B cell (primary cell): Measurements from ENCODE around the gene NLRP5. TPM values are rescaled to one million over a fixed set of nuclear protein-coding genes. Genes with fewer than 3 reads are reported as not detected.

Source experiments
- ATAC-seq: fragments of 200-7000 bp; cut with Tn5 transposase; one replicate; pipeline ENCODE4 v1.10.0; 2021; ENCODE audit warnings: low read depth, mild to moderate bottlenecking, moderate number of reproducible peaks, moderate library complexity
- CTCF ChIA-PET: fragments of 350-600 bp; sonication (Branson Sonifier 250); formaldehyde crosslinking; loops from one replicate; lab custom pipeline; 2021; ENCODE audit warnings: antibody characterized with exemption, inconsistent platforms; lab: Charles Lee
- POLR2A ChIA-PET: fragments of 350-600 bp; sonication (Branson Sonifier 250); formaldehyde crosslinking; loops from one replicate; lab custom pipeline; 2021; ENCODE audit warnings: antibody characterized with exemption; lab: Charles Lee
- DNase-seq: peaks from one replicate; pipeline ENCODE4 v3.0.0; 2013
- H2AFZ ChIP-seq: 2 replicates; pipeline ENCODE4 v1.6.1; 2012; ENCODE audit warnings: mild to moderate bottlenecking, low read depth, low read length; ENCODE audit not compliant: insufficient read depth, poor library complexity, severe bottlenecking
- H3K27ac ChIP-seq, 2 donors: 1 replicate in 1 of 2; 2 replicates in 1 of 2; pipeline ENCODE4 v1.5.1; 2012 to 2013; ENCODE audit warnings: low read length in 2 of 2, mild to moderate bottlenecking in 2 of 2, moderate library complexity in 1 of 2
- H3K27me3 ChIP-seq, 4 experiments: fragments of 200-600 bp in 1 of 4; sonication (generic) in 1 of 4; replicated peaks in 1 of 4; 1 replicate in 2 of 4; 2 replicates in 2 of 4; pipeline versions ENCODE4 v1.6.1 to v1.7.0; 2013 to 2016; ENCODE audit warnings: low read length in 3 of 4, mild to moderate bottlenecking in 2 of 4, mixed read lengths in 1 of 4, moderate library complexity in 1 of 4; ENCODE audit not compliant: insufficient read depth in 4 of 4, control insufficient read depth in 3 of 4; ENCODE audit errors: control extremely low read depth in 1 of 4
- H3K36me3 ChIP-seq, 2 experiments: replicated peaks in 1 of 2; 1 replicate in 1 of 2; 2 replicates in 1 of 2; pipeline versions ENCODE4 v1.6.1 to v1.7.1; 2013; ENCODE audit warnings: low read length in 1 of 2; ENCODE audit not compliant: insufficient read depth in 2 of 2, control insufficient read depth in 1 of 2; ENCODE audit errors: control extremely low read depth in 1 of 2, extremely low read depth in 1 of 2
- H3K4me1 ChIP-seq, 2 donors: fragments of 200-600 bp in 1 of 2; sonication (generic) in 1 of 2; 1 replicate in 1 of 2; 2 replicates in 1 of 2; pipeline versions ENCODE4 v1.5.1 to v1.6.1; 2013 to 2017; ENCODE audit warnings: low read length in 2 of 2; ENCODE audit not compliant: control insufficient read depth in 2 of 2, insufficient read depth in 2 of 2
- H3K4me2 ChIP-seq: replicated peaks from 2 replicates; pipeline ENCODE3; 2012; ENCODE audit warnings: mild to moderate bottlenecking, low read depth, low read length; ENCODE audit not compliant: poor library complexity, severe bottlenecking
- H3K4me3 ChIP-seq, 5 experiments: fragments of 200-600 bp in 1 of 5; sonication (generic) in 1 of 5; 1 replicate in 3 of 5; 2 replicates in 2 of 5; pipeline versions ENCODE4 v1.5.1 to v1.7.0; 2011 to 2016; ENCODE audit warnings: low read length in 4 of 5, mild to moderate bottlenecking in 4 of 5, low read depth in 2 of 5, control low read depth in 1 of 5, moderate library complexity in 1 of 5; ENCODE audit not compliant: insufficient read depth in 1 of 5; ENCODE audit errors: control extremely low read depth in 1 of 5, extremely low read depth in 1 of 5
- H3K79me2 ChIP-seq: fragments of 200-600 bp; sonication (generic); one replicate; pipeline ENCODE4 v1.6.0; 2016; ENCODE audit warnings: low read length; ENCODE audit not compliant: control insufficient read depth, insufficient read depth
- H3K9ac ChIP-seq: fragments of 200-600 bp; sonication (generic); 2 replicates; pipeline ENCODE4 v1.6.1; 2017; ENCODE audit warnings: mild to moderate bottlenecking, low read length, moderate library complexity
- H3K9me3 ChIP-seq, 3 donors: one replicate each; pipeline versions ENCODE4 v1.6.1 to v1.7.1; 2013; ENCODE audit warnings: low read length in 2 of 3; ENCODE audit not compliant: control insufficient read depth in 2 of 3, insufficient read depth in 1 of 3; ENCODE audit errors: control extremely low read depth in 1 of 3
- H4K20me1 ChIP-seq: 2 replicates; pipeline ENCODE4 v1.6.0; 2012; ENCODE audit warnings: mild to moderate bottlenecking, low read length; ENCODE audit not compliant: insufficient read depth, control insufficient read depth, poor library complexity, severe bottlenecking
- H3K27ac Mint-ChIP-seq: one replicate; pipeline ENCODE4 v1.8.0; 2021; ENCODE audit warnings: mixed read lengths
- H3K27me3 Mint-ChIP-seq: one replicate; pipeline ENCODE4 v1.8.0; 2021; ENCODE audit warnings: mixed read lengths
- H3K4me1 Mint-ChIP-seq: one replicate; pipeline ENCODE4 v1.8.0; 2021; ENCODE audit warnings: mixed read lengths
- H3K4me3 Mint-ChIP-seq: one replicate; pipeline ENCODE4 v1.8.0; 2021; ENCODE audit warnings: mixed read lengths
- H3K9me3 Mint-ChIP-seq: one replicate; pipeline ENCODE4 v1.8.0; 2022; ENCODE audit warnings: mixed read lengths; ENCODE audit not compliant: insufficient read depth
- CTCF ChIP-seq: fragments of 200-600 bp; IDR thresholded peaks from one replicate; pipeline ENCODE4 v1.8.0; 2022; ENCODE audit warnings: antibody characterized with exemption, mild to moderate bottlenecking
- EZH2 ChIP-seq: IDR thresholded peaks from 2 replicates; pipeline ENCODE4 v1.6.1; 2012; ENCODE audit warnings: borderline replicate concordance, low read depth, mild to moderate bottlenecking, moderate library complexity, low read length; ENCODE audit not compliant: insufficient read depth, poor library complexity, severe bottlenecking
- WGBS: methylation state at CpG from one replicate; pipeline ENCODE4 v1.1.5; 2013; ENCODE audit warnings: missing lambda C conversion rate; ENCODE audit not compliant: insufficient coverage; 5-methylcytosine and 5-hydroxymethylcytosine counted together
- intact Hi-C: fragments of 100-400 bp; cut with micrococcal nuclease; formaldehyde crosslinking; loops from one replicate; pipeline ENCODE4 v1.10.0; 2022
- polyA plus RNA-seq: library from polyadenylated mRNA; depleted of rRNA; stranded (reverse); fragments of >200 nt; gene quantifications from 2 replicates; pipeline ENCODE4 v1.2.3, GENCODE V29; 2012
- total RNA-seq, 2 donors: library from RNA; stranded (reverse); fragments of 120-200 nt in 1 of 2; gene quantifications; 1 replicate in 1 of 2; 2 replicates in 1 of 2; pipeline versions ENCODE4 v1.2.3 to v1.2.4, GENCODE V29; 2013 to 2022

The NLRP5 gene
- total and polyA plus RNA-seq, 2 donors (not counting 1 experiment from before 2014, with no cell fraction given) = not detected

DNA sequence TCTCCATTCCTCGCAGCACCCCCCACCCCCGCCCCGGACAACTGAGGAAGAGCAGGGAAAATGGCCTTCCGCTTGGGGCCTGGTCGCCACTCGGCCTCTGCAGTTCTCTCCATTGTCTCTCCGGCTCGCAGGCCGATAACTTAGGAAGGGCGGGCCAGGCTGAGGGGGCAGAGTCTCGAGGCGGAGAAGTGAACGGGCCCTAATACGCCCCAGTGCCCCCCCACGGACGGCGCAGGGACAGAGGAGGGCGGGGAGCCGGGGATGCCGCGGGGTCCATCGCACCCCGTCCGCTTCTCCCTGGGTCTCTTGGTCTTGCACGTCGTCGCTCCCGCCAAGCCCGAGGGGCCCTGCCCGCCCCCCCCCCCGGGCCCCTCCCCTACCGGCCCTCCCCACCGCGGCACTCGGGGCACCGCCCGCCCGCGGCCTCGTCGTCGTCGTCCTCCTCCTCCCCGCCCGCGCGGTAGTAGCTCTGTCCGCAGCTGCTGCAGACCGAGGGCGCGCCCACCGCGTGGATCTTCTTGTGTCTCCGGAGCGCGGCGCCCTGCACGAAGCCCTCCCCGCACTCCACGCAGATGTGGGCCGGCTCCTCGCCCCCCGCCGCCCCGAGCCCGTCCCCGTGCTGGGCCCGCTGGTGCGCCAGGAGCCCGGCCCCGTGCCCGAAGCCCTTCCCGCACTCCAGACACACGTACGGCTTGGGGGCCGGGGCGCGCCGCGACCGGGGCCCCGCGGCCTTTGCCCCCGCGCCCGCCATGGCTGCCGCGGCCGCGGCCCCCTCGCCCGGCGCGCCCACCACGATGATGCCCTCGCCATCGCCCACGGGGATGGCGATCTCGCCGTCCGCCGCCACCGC lies 101.3 kb downstream of the NLRP5 start:
- Histone ChIP-seq H3K9me3 (peaks cover 0 to 6% (median 0%) of the 10 kb centered on the region in 3 donors), H3K27me3 (no peaks in the 10 kb centered on the region), H3K27ac (no peak overlapping the region), H3K4me2 (no peak overlapping the region), H3K36me3 (peaks cover 0 to 16% of the 10 kb centered on the region in 2 experiments), H4K20me1 (peaks cover 74% of the 10 kb centered on the region), H3K9ac (no peak overlapping the region), H2AFZ (no peak overlapping the region), H3K79me2 (peaks cover 29% of the 10 kb centered on the region), H3K4me1 (no peaks in the 10 kb centered on the region), H3K4me3 (no peak overlapping the region)
- H3K4me1 Mint-ChIP-seq = peaks cover 7% of the 10 kb centered on the region
- no peak overlapping the region for H3K4me3 Mint-ChIP-seq
- ChIA-PET CTCF (no interaction called here), POLR2A (no interaction called here)
- DNase-seq = no peak
- intact Hi-C loops = no loop called here
- H3K27me3 Mint-ChIP-seq = no peaks in the 10 kb centered on the region
- 96% methylated on average over 80 of the region's 104 CpGs for WGBS
- H3K27ac Mint-ChIP-seq = no peak overlapping the region
- ATAC-seq = no peak
- TF ChIP-seq CTCF = no peak
- TF ChIP-seq EZH2 = no peak
- H3K9me3 Mint-ChIP-seq = no peaks in the 10 kb centered on the region

DNA sequence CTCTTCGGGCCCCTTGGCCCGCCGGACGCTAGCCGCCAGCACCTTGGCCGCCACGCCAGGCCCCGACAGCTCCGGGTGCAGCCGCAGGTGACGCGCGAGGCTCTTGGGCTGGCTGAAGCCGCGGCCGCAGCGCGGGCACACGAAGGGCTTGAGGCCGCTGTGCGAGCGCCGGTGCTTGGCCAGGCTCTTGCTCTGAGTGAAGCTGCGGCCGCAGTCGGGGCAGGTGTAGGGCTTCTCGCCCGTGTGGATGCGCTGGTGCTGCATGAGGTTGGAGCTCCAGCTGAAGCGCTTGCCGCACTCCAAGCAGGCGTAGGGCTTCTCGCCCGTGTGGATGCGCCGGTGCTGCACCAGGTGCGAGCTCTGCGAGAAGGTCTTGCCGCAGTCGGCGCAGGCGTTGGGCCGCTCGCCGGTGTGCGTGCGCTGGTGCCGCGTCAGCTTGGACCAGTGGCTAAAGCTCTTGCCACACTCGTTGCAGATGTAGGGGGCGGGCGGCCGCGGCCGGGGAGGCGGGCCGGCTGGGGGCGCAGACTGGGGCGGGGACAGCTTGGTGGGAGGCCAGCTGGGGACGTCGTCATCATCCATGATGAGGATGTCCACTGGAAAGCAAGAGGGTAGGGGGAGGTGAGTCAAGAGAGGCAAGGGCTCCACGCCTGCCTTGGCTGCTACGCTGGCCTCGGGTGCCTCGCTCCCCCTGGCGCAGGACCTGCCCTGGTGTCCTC lies 102.1 kb downstream of the NLRP5 start:
- H3K36me3 ChIP-seq = peaks cover 0 to 22% of the 10 kb centered on the region in 2 experiments
- Mint-ChIP-seq H3K27me3 (no peaks in the 10 kb centered on the region), H3K9me3 (no peaks in the 10 kb centered on the region), H3K27ac (no peak overlapping the region), H3K4me3 (no peak overlapping the region), H3K4me1 (peaks cover 7% of the 10 kb centered on the region)
- H3K9ac ChIP-seq = no peak overlapping the region
- H3K4me1 ChIP-seq = no peaks in the 10 kb centered on the region
- no peak overlapping the region for H3K27ac ChIP-seq
- intact Hi-C loops = no loop called here
- H3K4me3 ChIP-seq = no peak overlapping the region
- H2AFZ ChIP-seq = no peak overlapping the region
- ATAC-seq = no peak
- peaks cover 82% of the 10 kb centered on the region for H4K20me1 ChIP-seq
- ChIA-PET POLR2A (interaction anchor here (0.6 kb wide), 1 partner anchor 247 kb away, joined by 3 read pairs; no protein-coding TSS in a partner anchor), CTCF (no interaction called here)
- no peak overlapping the region for H3K4me2 ChIP-seq
- TF ChIP-seq EZH2 = no peak
- TF ChIP-seq CTCF = no peak
- peaks cover 0 to 6% (median 0%) of the 10 kb centered on the region in 3 donors for H3K9me3 ChIP-seq
- WGBS = 97% methylated on average over 66 of the region's 66 CpGs
- no peaks in the 10 kb centered on the region for H3K27me3 ChIP-seq
- peaks cover 36% of the 10 kb centered on the region for H3K79me2 ChIP-seq
- no peak for DNase-seq
